Ascending aorta (tissue), 2 donors: Measurements from ENCODE around the gene SETBP1. TPM values are rescaled to one million over a fixed set of nuclear protein-coding genes. Genes with fewer than 3 reads are reported as not detected.

Source experiments
- DNase-seq, 2 donors: peaks; one replicate each; pipeline ENCODE4 v3.0.0-alpha.2; 2019; ENCODE audit warnings: low spot score in 2 of 2
- H3K27ac ChIP-seq, 2 donors: fragments of 200-600 bp; sonication (generic); one replicate each; pipeline ENCODE4 v1.5.1; 2016 to 2017; ENCODE audit warnings: mild to moderate bottlenecking in 1 of 2
- H3K27me3 ChIP-seq: fragments of 200-600 bp; sonication (generic); one replicate; pipeline ENCODE4 v1.5.1; 2017
- H3K36me3 ChIP-seq, 2 donors: fragments of 200-600 bp; sonication (generic); one replicate each; pipeline ENCODE4 v1.5.1; 2016
- H3K4me1 ChIP-seq, 2 donors: fragments of 200-600 bp; sonication (generic); one replicate each; pipeline ENCODE4 v1.5.1; 2016 to 2017; ENCODE audit warnings: mild to moderate bottlenecking in 1 of 2
- H3K4me3 ChIP-seq, 2 donors: fragments of 200-600 bp; sonication (generic); one replicate each; pipeline ENCODE4 v1.5.1; 2016 to 2017; ENCODE audit warnings: mild to moderate bottlenecking in 1 of 2
- H3K9me3 ChIP-seq, 2 donors: fragments of 200-600 bp; sonication (generic); one replicate each; pipeline ENCODE4 v1.5.1; 2016
- intact Hi-C: fragments of 100-400 bp; cut with DNase I; formaldehyde crosslinking; loops from one replicate; pipeline ENCODE4 v1.15.1; 2023
- total RNA-seq: library from RNA; depleted of rRNA; stranded (reverse); fragments of >200 nt; gene quantifications from one replicate; pipeline ENCODE4 v1.1.0, GENCODE V29; 2016
- TF ChIP-seq, protein P1 (sequence below), 3 experiments: fragments of 200-600 bp in 2 of 3; fragments of 450-650 bp in 1 of 3; sonication (generic) in 2 of 3; IDR thresholded peaks; one replicate each; pipeline ENCODE4 v1.5.1; 2016 to 2019; ENCODE audit warnings: antibody characterized with exemption in 3 of 3, mild to moderate bottlenecking in 1 of 3, moderate library complexity in 1 of 3

The SETBP1 gene
- total RNA-seq, 1 donor from 2014 or later = 23.5 TPM

GRCh38 chr18:44698518-44698917 lies 17.8 kb downstream of the SETBP1 start:
- DNase-seq = no peak
- Histone ChIP-seq H3K36me3 (no peaks in the 10 kb centered on the region), H3K4me3 (no peak overlapping the region), H3K9me3 (no peaks in the 10 kb centered on the region), H3K27me3 (no peaks in the 10 kb centered on the region), H3K27ac (no peak overlapping the region), H3K4me1 (peaks cover 3 to 17% of the 10 kb centered on the region in 2 donors)
- intact Hi-C loops = no loop called here
- TF ChIP-seq, protein P1, sequence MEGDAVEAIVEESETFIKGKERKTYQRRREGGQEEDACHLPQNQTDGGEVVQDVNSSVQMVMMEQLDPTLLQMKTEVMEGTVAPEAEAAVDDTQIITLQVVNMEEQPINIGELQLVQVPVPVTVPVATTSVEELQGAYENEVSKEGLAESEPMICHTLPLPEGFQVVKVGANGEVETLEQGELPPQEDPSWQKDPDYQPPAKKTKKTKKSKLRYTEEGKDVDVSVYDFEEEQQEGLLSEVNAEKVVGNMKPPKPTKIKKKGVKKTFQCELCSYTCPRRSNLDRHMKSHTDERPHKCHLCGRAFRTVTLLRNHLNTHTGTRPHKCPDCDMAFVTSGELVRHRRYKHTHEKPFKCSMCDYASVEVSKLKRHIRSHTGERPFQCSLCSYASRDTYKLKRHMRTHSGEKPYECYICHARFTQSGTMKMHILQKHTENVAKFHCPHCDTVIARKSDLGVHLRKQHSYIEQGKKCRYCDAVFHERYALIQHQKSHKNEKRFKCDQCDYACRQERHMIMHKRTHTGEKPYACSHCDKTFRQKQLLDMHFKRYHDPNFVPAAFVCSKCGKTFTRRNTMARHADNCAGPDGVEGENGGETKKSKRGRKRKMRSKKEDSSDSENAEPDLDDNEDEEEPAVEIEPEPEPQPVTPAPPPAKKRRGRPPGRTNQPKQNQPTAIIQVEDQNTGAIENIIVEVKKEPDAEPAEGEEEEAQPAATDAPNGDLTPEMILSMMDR (IDR thresholded peaks at IDR 0.05) = no peak

DNA sequence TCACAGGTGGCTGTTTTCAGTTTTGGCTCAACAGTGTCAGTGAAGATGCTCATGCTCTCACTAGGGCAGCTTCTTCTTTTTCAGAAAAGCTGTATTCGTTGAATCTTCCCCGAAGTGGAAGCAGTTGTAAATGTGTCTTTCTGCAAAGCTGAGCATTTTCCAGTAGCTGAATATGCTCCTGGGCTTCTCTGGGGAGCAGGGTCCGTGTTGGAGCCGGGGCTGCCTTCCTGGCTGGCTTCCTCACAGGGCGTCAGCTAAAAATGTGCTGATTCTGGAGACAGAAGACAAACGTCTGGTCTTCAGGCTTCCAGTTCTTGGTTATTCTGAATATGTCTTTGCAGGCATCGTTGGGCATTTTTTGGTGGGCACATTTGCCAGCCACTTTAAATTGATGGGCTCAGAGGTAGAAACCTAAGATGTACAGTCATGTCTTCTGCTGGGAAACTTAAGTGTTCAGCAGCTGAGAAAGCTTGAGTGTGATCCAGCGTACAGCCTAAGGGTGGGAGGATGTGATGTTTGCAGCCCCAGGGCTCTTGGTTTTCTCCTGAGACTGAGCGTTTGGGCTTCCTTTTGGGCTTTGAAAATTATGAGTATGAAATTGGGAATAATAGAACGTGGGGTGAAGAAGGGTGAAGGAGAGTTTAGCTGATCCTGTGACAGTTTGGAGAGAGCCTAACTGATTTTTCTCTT lies 19.0 kb downstream of the SETBP1 start:
- Histone ChIP-seq H3K4me3 (no peak overlapping the region), H3K36me3 (no peaks in the 10 kb centered on the region), H3K27ac (peak overlapping the region; percentile 45 to 65), H3K4me1 (peaks cover 3 to 17% of the 10 kb centered on the region in 2 donors), H3K9me3 (no peaks in the 10 kb centered on the region), H3K27me3 (no peaks in the 10 kb centered on the region)
- TF ChIP-seq, protein P1 (IDR thresholded peaks at IDR 0.05) = no peak
- DNase-seq = no peak
- intact Hi-C loops = no loop called here

GRCh38 chr18:44700652-44701051 lies 20.0 kb downstream of the SETBP1 start:
- intact Hi-C loops = no loop called here
- H3K4me3 ChIP-seq = peak overlapping the region in 1 of 2 donors; percentile 8

DNA sequence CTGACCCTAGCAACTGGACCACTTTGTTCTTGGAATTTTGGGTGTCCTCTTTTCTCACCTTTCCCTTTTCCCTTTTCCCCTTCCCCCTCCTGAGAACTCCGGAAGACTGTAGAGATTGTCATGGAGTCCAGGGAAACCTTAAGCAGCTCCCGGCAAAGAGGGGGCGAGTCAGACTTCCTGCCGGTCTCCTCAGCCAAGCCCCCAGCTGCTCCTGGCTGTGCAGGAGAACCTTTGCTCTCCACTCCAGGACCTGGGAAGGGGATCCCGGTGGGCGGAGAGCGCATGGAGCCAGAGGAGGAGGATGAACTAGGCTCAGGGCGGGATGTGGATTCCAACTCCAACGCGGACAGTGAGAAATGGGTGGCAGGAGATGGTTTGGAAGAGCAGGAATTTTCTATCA lies 20.5 kb downstream of the SETBP1 start:
- TF ChIP-seq, protein P1 (IDR thresholded peaks at IDR 0.05) = no peak
- Histone ChIP-seq H3K27me3 (no peaks in the 10 kb centered on the region), H3K4me1 (peaks cover 3 to 14% of the 10 kb centered on the region in 2 donors), H3K9me3 (no peaks in the 10 kb centered on the region), H3K36me3 (no peaks in the 10 kb centered on the region), H3K27ac (peak overlapping the region; percentile 23 to 67), H3K4me3 (peak overlapping the region in 1 of 2 donors; percentile 8)
- no peak for DNase-seq
- intact Hi-C loops = no loop called here

More at GRCh38 chr18:44700652-44701051, 20.0 kb downstream of the SETBP1 start:
- Histone ChIP-seq H3K9me3 (no peaks in the 10 kb centered on the region), H3K27ac (peak overlapping the region; percentile 23 to 67), H3K4me1 (peaks cover 3 to 17% of the 10 kb centered on the region in 2 donors), H3K27me3 (no peaks in the 10 kb centered on the region), H3K36me3 (no peaks in the 10 kb centered on the region)
- TF ChIP-seq, protein P1 (IDR thresholded peaks at IDR 0.05) = no peak
- DNase-seq = peak in 1 of 2 donors; percentile 68

GRCh38 chr18:44702594-44702993 lies 21.9 kb downstream of the SETBP1 start:
- DNase-seq = no peak
- Histone ChIP-seq H3K27me3 (no peaks in the 10 kb centered on the region), H3K36me3 (no peaks in the 10 kb centered on the region), H3K9me3 (no peaks in the 10 kb centered on the region), H3K27ac (no peak overlapping the region), H3K4me3 (no peak overlapping the region), H3K4me1 (peaks cover 3 to 6% of the 10 kb centered on the region in 2 donors)
- TF ChIP-seq, protein P1 (IDR thresholded peaks at IDR 0.05) = no peak
- intact Hi-C loops = no loop called here
